ENCODE data around the gene CAMTA1. TPM values are rescaled to one million over a fixed set of nuclear protein-coding genes. Genes with fewer than 3 reads are reported as not detected.

The CAMTA1 gene
- total and polyA plus RNA-seq, 4 donors = 78.7 to 438 (median 173) TPM

DNA sequence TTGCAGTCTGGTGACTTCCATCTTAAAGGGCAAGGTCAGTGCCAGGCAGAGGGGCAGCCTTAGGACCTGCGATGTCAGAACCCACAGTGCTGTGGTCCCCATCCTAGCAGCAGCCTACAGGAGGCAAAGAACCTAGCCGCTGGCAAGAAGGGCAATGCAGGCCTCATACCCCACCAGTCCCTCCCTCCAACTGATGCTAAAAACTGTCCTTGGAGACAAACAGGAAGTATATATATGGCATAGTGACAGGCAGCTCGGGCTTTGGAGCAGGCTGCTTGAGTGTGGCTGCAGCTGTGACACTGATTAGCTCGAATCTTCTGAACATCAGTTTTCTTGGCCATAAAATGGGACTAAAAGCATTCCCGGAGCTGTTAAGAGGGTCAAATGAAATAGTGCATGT is 829.9 kb downstream of the CAMTA1 start:
- intact Hi-C loops (cut with DNase I) = no loop called here
- no peaks in the 10 kb centered on the region for H3K27me3 ChIP-seq (ENCODE audit: control insufficient read depth in 1 of 2, insufficient read depth in 2 of 2, low read length in 1 of 2)
- H3K4me3 ChIP-seq (ENCODE audit: low read length in 2 of 2) = no peak overlapping the region
- H3K4me1 ChIP-seq (ENCODE audit: control insufficient read depth in 1 of 2, insufficient read depth in 2 of 2, low read length in 2 of 2) = no peaks in the 10 kb centered on the region
- H3K36me3 ChIP-seq (ENCODE audit: control insufficient read depth in 1 of 2, insufficient read depth in 2 of 2, low read length in 1 of 2) = no peaks in the 10 kb centered on the region
- H3K9me3 ChIP-seq (ENCODE audit: control insufficient read depth, low read length) = peaks cover 4% of the 10 kb centered on the region
- no peak overlapping the region for H3K27ac ChIP-seq (ENCODE audit: low read depth in 1 of 2, low read length in 2 of 2)
- no peak for ATAC-seq (ENCODE audit: low FRiP score)
- DNase-seq = peak; percentile 23 to 30
- WGBS, 2 donors = 74 to 75% methylated on average over 5 of the region's 5 CpGs

DNA sequence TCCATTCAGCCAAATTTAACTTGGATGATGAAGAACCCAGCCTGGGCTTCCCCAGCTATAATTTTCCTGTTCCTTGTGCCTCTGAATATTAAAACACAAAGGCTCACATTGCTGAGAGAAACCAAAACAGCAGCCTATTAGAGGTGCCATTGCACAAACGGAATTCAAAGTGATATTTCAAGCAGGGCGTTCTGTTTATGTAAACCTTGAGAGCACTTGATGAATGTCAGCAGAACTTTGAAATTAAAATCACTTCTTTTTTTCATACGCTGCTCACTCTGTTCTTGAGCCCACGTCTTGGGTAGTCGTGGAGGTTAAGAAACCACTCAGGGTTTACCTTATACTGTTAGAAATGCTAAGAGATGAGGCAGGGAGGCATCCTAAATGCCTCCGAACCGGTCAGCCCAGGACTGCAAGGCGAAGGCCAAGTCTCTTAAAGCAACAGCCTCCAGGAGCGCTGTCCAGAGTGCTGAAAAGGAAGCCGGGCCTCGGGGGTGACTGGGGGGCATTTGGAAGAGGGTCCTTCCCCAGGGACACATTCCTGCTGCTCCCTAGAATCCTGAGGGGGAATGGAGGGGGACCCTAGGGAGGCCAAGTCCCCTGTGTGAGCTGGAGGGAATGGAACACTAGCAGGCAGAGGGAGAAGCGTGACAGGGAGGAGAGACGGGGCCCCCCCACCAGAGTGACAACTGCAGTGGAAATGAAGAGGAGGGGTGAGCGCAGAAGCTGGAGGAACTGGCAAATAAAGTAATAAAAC is 831.0 kb downstream of the CAMTA1 start:
- no peak for ATAC-seq (ENCODE audit: low FRiP score)
- no peaks in the 10 kb centered on the region for H3K27me3 ChIP-seq (ENCODE audit: control insufficient read depth in 1 of 2, insufficient read depth in 2 of 2, low read length in 1 of 2)
- peaks cover 4% of the 10 kb centered on the region for H3K9me3 ChIP-seq (ENCODE audit: control insufficient read depth, low read length)
- peak; percentile 49 to 81 for DNase-seq
- H3K27ac ChIP-seq (ENCODE audit: low read depth in 1 of 2, low read length in 2 of 2) = no peak overlapping the region
- WGBS, 2 donors = 21 to 23% methylated on average over 14 of the region's 14 CpGs
- intact Hi-C loops (cut with DNase I) = no loop called here
- H3K36me3 ChIP-seq (ENCODE audit: control insufficient read depth in 1 of 2, insufficient read depth in 2 of 2, low read length in 1 of 2) = no peaks in the 10 kb centered on the region
- H3K4me3 ChIP-seq (ENCODE audit: low read length in 2 of 2) = no peak overlapping the region
- no peaks in the 10 kb centered on the region for H3K4me1 ChIP-seq (ENCODE audit: control insufficient read depth in 1 of 2, insufficient read depth in 2 of 2, low read length in 2 of 2)

DNA sequence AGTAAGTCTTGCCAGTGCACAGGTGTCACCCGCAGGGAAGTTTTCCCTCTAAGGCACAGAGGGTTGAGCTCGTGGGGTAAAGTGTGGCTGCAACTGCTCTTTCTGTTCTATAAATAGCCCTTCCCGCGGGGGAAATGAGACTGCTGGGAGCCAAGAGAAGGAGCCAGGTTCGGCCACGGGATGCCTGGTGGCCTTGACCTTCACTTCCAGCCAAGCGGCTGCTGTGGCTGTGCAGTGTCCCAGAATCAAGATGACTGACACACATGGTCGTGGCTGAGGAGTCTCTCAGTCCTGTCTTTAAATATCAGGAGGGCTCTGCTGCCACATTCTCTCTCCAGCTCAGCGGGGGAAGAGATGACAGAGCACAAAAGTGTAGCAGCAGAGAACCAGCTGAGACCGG is 831.7 kb downstream of the CAMTA1 start:
- no peak overlapping the region for H3K27ac ChIP-seq (ENCODE audit: low read depth in 1 of 2, low read length in 2 of 2)
- DNase-seq = peak; percentile 13 to 38
- ATAC-seq (ENCODE audit: low FRiP score) = no peak
- H3K27me3 ChIP-seq (ENCODE audit: control insufficient read depth in 1 of 2, insufficient read depth in 2 of 2, low read length in 1 of 2) = no peaks in the 10 kb centered on the region
- WGBS, 2 donors = 27 to 34% methylated on average over 10 of the region's 10 CpGs
- H3K9me3 ChIP-seq (ENCODE audit: control insufficient read depth, low read length) = peaks cover 2% of the 10 kb centered on the region
- no peak overlapping the region for H3K4me3 ChIP-seq (ENCODE audit: low read length in 2 of 2)
- no peaks in the 10 kb centered on the region for H3K4me1 ChIP-seq (ENCODE audit: control insufficient read depth in 1 of 2, insufficient read depth in 2 of 2, low read length in 2 of 2)
- no peaks in the 10 kb centered on the region for H3K36me3 ChIP-seq (ENCODE audit: control insufficient read depth in 1 of 2, insufficient read depth in 2 of 2, low read length in 1 of 2)
- intact Hi-C loops (cut with DNase I) = no loop called here

DNA sequence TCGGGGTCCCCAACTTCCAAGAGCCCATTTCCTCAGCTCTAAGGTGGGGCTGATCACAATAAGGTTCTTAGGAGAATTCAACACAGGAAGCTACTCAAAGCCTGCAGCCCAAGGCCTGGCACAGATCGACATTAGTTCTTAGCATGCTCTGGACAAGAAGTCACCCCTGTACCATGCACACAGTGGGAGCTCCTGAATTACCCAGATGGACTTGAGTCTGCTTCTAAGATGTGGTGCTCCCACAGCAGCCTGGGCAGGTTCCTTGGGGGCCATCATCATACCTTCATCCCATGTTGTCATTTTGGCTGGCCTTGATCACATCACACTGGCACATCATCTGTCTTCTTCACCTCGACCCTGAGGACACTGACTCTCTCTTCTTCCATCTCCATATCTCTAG is 832.6 kb downstream of the CAMTA1 start:
- ATAC-seq (ENCODE audit: low FRiP score) = no peak
- H3K36me3 ChIP-seq (ENCODE audit: control insufficient read depth in 1 of 2, insufficient read depth in 2 of 2, low read length in 1 of 2) = no peaks in the 10 kb centered on the region
- H3K27ac ChIP-seq (ENCODE audit: low read depth in 1 of 2, low read length in 2 of 2) = no peak overlapping the region
- DNase-seq = peak; percentile 12 to 27
- no peaks in the 10 kb centered on the region for H3K9me3 ChIP-seq (ENCODE audit: control insufficient read depth, low read length)
- no peak overlapping the region for H3K4me3 ChIP-seq (ENCODE audit: low read length in 2 of 2)
- H3K4me1 ChIP-seq (ENCODE audit: control insufficient read depth in 1 of 2, insufficient read depth in 2 of 2, low read length in 2 of 2) = no peaks in the 10 kb centered on the region
- intact Hi-C loops (cut with DNase I) = no loop called here
- H3K27me3 ChIP-seq (ENCODE audit: control insufficient read depth in 1 of 2, insufficient read depth in 2 of 2, low read length in 1 of 2) = no peaks in the 10 kb centered on the region
- WGBS, 2 donors = 78 to 80% methylated on average over 3 of the region's 3 CpGs

DNA sequence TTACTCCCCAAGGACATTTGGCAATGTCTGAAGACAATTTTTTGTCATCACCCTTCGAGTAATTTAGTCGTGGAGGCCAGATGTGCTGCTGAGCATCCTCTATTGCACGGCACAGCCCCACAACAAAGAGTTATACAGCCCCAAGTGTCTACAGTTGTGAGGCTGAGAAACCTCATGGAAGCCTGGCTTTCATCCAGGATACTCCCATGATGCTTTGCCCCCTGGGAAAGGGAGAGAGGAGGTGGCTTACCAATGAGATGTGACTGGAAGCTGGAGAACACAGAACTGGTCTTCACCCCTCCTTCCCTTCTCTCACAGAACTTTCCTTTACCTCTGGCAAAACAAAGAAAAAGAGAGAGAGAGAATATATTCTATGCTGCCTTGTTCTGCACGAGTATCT is 834.9 kb downstream of the CAMTA1 start:
- intact Hi-C loops (cut with DNase I) = no loop called here
- no peak overlapping the region for H3K4me3 ChIP-seq (ENCODE audit: low read length in 2 of 2)
- no peaks in the 10 kb centered on the region for H3K4me1 ChIP-seq (ENCODE audit: control insufficient read depth in 1 of 2, insufficient read depth in 2 of 2, low read length in 2 of 2)
- ATAC-seq (ENCODE audit: low FRiP score) = no peak
- H3K27ac ChIP-seq (ENCODE audit: low read depth in 1 of 2, low read length in 2 of 2) = no peak overlapping the region
- DNase-seq = peak in 1 of 2 donors; percentile 3
- no peaks in the 10 kb centered on the region for H3K27me3 ChIP-seq (ENCODE audit: control insufficient read depth in 1 of 2, insufficient read depth in 2 of 2, low read length in 1 of 2)
- H3K36me3 ChIP-seq (ENCODE audit: control insufficient read depth in 1 of 2, insufficient read depth in 2 of 2, low read length in 1 of 2) = no peaks in the 10 kb centered on the region
- WGBS, 2 donors = 64 to 68% methylated on average over 4 of the region's 4 CpGs
- no peaks in the 10 kb centered on the region for H3K9me3 ChIP-seq (ENCODE audit: control insufficient read depth, low read length)

DNA sequence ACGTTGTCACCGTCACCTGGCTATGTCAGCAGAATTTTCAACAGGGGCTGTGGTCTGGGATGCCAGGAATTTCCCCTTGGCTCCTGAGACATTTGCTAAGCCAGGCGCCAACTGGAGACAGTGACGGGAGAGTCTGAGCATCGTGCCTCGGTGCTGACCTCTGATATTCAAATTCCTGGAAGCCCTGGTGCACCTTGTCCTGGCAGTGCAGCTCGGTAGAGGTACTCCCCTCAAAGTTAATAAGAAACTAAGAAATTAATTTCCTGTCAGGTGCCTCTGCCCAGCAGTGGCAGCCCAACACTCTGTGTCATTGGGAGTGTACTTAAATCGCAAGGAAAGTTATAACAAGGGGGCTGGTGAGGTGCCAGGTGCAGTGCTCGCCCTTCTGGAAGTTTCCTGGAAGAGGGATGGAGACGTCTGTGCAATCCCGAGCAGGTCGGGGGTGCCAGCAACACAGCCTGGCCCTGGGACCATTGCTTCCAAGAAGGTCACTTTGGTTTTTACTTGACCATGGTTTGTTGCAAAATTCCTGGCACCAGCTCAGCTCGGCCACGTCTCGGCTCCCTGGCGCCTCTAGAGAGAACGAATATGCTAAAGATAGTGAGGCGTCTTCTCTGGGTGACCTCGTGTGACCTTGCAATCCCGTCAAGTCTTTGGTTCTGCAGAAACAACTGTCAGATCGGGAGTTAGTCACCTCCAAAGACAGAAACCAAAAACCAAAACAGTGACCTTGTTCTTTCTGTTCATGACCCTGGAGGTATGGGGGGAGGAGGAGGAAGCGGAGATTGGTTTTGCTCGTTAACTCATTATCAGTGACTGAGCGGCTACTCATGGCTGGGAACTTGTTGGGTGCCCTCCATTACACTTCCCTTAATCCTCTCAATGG is 836.3 kb downstream of the CAMTA1 start:
- no peaks in the 10 kb centered on the region for H3K27me3 ChIP-seq (ENCODE audit: control insufficient read depth in 1 of 2, insufficient read depth in 2 of 2, low read length in 1 of 2)
- no peak overlapping the region for H3K27ac ChIP-seq (ENCODE audit: low read depth in 1 of 2, low read length in 2 of 2)
- H3K9me3 ChIP-seq (ENCODE audit: control insufficient read depth, low read length) = no peaks in the 10 kb centered on the region
- intact Hi-C loops (cut with DNase I) = no loop called here
- H3K4me1 ChIP-seq (ENCODE audit: control insufficient read depth in 1 of 2, insufficient read depth in 2 of 2, low read length in 2 of 2) = no peaks in the 10 kb centered on the region
- no peak for ATAC-seq (ENCODE audit: low FRiP score)
- H3K4me3 ChIP-seq (ENCODE audit: low read length in 2 of 2) = no peak overlapping the region
- WGBS, 2 donors = 47 to 54% methylated on average over 24 of the region's 24 CpGs
- DNase-seq = peak; percentile 10 to 67
- no peaks in the 10 kb centered on the region for H3K36me3 ChIP-seq (ENCODE audit: control insufficient read depth in 1 of 2, insufficient read depth in 2 of 2, low read length in 1 of 2)

DNA sequence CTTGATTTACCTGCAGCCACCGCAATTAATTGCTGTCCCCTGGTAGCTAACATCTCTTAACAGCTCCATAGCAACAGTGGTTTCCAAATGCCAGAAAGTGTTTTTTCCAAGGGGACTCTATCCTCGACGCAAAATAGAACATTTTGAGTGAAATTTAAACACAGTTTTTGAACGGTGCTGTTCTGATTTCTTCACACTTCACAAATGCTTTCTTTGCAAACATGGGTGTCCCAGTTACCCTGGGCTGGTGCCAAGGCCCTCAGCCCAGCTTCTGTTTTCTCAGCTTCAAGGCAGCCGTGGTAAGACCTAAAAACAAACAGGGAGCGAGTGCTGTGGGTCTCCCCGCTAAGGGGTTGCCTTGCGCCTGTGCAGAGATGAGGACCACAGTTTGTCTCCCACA is 838.6 kb downstream of the CAMTA1 start:
- ATAC-seq (ENCODE audit: low FRiP score) = no peak
- H3K9me3 ChIP-seq (ENCODE audit: control insufficient read depth, low read length) = no peaks in the 10 kb centered on the region
- H3K4me3 ChIP-seq (ENCODE audit: low read length in 2 of 2) = no peak overlapping the region
- peak; percentile 4 to 20 for DNase-seq
- 39 to 48% methylated on average over 8 of the region's 8 CpGs for WGBS, 2 donors
- H3K36me3 ChIP-seq (ENCODE audit: control insufficient read depth in 1 of 2, insufficient read depth in 2 of 2, low read length in 1 of 2) = no peaks in the 10 kb centered on the region
- H3K27me3 ChIP-seq (ENCODE audit: control insufficient read depth in 1 of 2, insufficient read depth in 2 of 2, low read length in 1 of 2) = no peaks in the 10 kb centered on the region
- H3K4me1 ChIP-seq (ENCODE audit: control insufficient read depth in 1 of 2, insufficient read depth in 2 of 2, low read length in 2 of 2) = no peaks in the 10 kb centered on the region
- intact Hi-C loops (cut with DNase I) = no loop called here
- no peak overlapping the region for H3K27ac ChIP-seq (ENCODE audit: low read depth in 1 of 2, low read length in 2 of 2)

DNA sequence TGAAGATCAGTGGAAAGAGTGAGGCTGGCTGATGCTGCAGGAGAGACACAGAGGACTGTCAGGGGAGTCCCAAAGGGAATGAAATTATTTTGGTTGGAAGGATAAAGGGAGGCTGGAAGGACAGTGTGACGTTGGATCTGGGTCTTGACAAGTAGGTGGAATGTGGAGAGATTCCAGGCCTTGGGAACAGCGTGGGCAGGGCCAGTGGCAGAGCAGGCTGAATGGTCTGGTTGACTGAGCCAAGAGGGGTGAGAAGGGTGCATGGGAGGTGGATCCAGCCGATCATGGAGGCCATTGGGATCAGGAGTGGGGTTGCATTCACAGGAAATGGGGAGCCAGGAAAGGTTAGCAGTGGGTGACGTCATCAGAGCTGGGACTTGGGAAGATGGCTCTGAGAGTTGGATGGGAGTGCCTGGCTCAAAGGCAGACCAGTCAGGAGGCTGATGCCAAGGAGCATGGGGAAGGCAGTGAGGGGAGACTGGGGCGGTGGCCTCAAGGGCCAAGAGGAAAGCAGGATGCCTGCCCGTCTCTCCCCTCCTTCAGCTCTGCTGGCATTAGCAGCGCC is 839.6 kb downstream of the CAMTA1 start:
- Histone ChIP-seq H3K36me3 (ENCODE audit: control insufficient read depth in 1 of 2, insufficient read depth in 2 of 2, low read length in 1 of 2) (no peaks in the 10 kb centered on the region), H3K4me3 (ENCODE audit: low read length in 2 of 2) (no peak overlapping the region), H3K9me3 (ENCODE audit: control insufficient read depth, low read length) (no peaks in the 10 kb centered on the region), H3K27me3 (ENCODE audit: control insufficient read depth in 1 of 2, insufficient read depth in 2 of 2, low read length in 1 of 2) (no peaks in the 10 kb centered on the region), H3K4me1 (ENCODE audit: control insufficient read depth in 1 of 2, insufficient read depth in 2 of 2, low read length in 2 of 2) (no peaks in the 10 kb centered on the region), H3K27ac (ENCODE audit: low read depth in 1 of 2, low read length in 2 of 2) (no peak overlapping the region)
- ATAC-seq (ENCODE audit: low FRiP score) = no peak
- WGBS, 2 donors = 54 to 58% methylated on average over 5 to 7 of the region's 7 CpGs
- intact Hi-C loops (cut with DNase I) = no loop called here
- DNase-seq = peak; percentile 34 to 62
